Measurements from ENCODE around the gene KIF15.
"Not testable (repeated sequence)": the region's sequence is repeated elsewhere in the genome, so short reads cannot be mapped to it uniquely, and the experiment has no call there.

The KIF15 gene

GRCh38 chr3:44772099-44772442 lies 10.5 kb downstream of the KIF15 start:
- peaks cover 83% of the 10 kb centered on the region for H3K36me3 Mint-ChIP-seq (ENCODE audit: low read depth)

GRCh38 chr3:44782891-44783290 lies 21.3 kb downstream of the KIF15 start:
- DNase-seq (ENCODE audit: low spot score), result no peak
- Mint-ChIP-seq H3K27me3 (ENCODE audit: low read depth) (no peaks in the 10 kb centered on the region), H3K9me3 (no peaks in the 10 kb centered on the region), H3K27ac (no peak overlapping the region), H3K36me3 (ENCODE audit: low read depth) (peaks cover 60% of the 10 kb centered on the region), H3K4me3 (no peak overlapping the region), H3K4me1 (ENCODE audit: low read depth) (no peaks in the 10 kb centered on the region)

More at GRCh38 chr3:44772099-44772442, 10.5 kb downstream of the KIF15 start:
- Mint-ChIP-seq H3K4me3 (no peak overlapping the region), H3K4me1 (ENCODE audit: low read depth) (no peaks in the 10 kb centered on the region), H3K27me3 (ENCODE audit: low read depth) (no peaks in the 10 kb centered on the region), H3K9me3 (peaks cover 49% of the 10 kb centered on the region), H3K27ac (no peak overlapping the region)
- DNase-seq (ENCODE audit: low spot score), result no peak

- no peak for DNase-seq (ENCODE audit: low spot score)
- no peak overlapping the region for H3K4me3 Mint-ChIP-seq
- H3K27ac Mint-ChIP-seq, result no peak overlapping the region
- H3K27me3 Mint-ChIP-seq (ENCODE audit: low read depth), result no peaks in the 10 kb centered on the region
- peaks cover 45% of the 10 kb centered on the region for H3K36me3 Mint-ChIP-seq (ENCODE audit: low read depth)
- H3K9me3 Mint-ChIP-seq, result no peaks in the 10 kb centered on the region
- H3K4me1 Mint-ChIP-seq (ENCODE audit: low read depth), result no peaks in the 10 kb centered on the region
These were observed 33.6 kb downstream of the KIF15 start for GRCh38 chr3:44795197-44795596.

- no peak overlapping the region for H3K27ac Mint-ChIP-seq
These were observed 40.4 kb downstream of the KIF15 start for GRCh38 chr3:44802011-44802410.

GRCh38 chr3:44803298-44803697 lies 41.7 kb downstream of the KIF15 start:
- H3K27me3 Mint-ChIP-seq (ENCODE audit: low read depth), result no peaks in the 10 kb centered on the region
- H3K36me3 Mint-ChIP-seq (ENCODE audit: low read depth), result peaks cover 55% of the 10 kb centered on the region
- no peak overlapping the region for H3K27ac Mint-ChIP-seq
- no peaks in the 10 kb centered on the region for H3K4me1 Mint-ChIP-seq (ENCODE audit: low read depth)
- H3K4me3 Mint-ChIP-seq, result no peak overlapping the region
- DNase-seq (ENCODE audit: low spot score), result no peak
- H3K9me3 Mint-ChIP-seq, result no peaks in the 10 kb centered on the region

More at GRCh38 chr3:44802011-44802410, 40.4 kb downstream of the KIF15 start:
- Mint-ChIP-seq H3K9me3 (no peaks in the 10 kb centered on the region), H3K4me1 (ENCODE audit: low read depth) (no peaks in the 10 kb centered on the region), H3K4me3 (no peak overlapping the region), H3K27me3 (ENCODE audit: low read depth) (no peaks in the 10 kb centered on the region), H3K36me3 (ENCODE audit: low read depth) (peaks cover 60% of the 10 kb centered on the region)
- DNase-seq (ENCODE audit: low spot score), result no peak

- Mint-ChIP-seq H3K27me3 (ENCODE audit: low read depth) (no peaks in the 10 kb centered on the region), H3K4me1 (ENCODE audit: low read depth) (no peaks in the 10 kb centered on the region), H3K27ac (no peak overlapping the region), H3K4me3 (no peak overlapping the region), H3K9me3 (no peaks in the 10 kb centered on the region), H3K36me3 (ENCODE audit: low read depth) (peaks cover 51% of the 10 kb centered on the region)
- no peak for DNase-seq (ENCODE audit: low spot score)
These were observed 44.4 kb downstream of the KIF15 start for GRCh38 chr3:44805960-44806359.

- Mint-ChIP-seq H3K27me3 (ENCODE audit: low read depth) (no peaks in the 10 kb centered on the region), H3K9me3 (peaks cover 26% of the 10 kb centered on the region), H3K4me3 (no peak overlapping the region), H3K27ac (no peak overlapping the region), H3K36me3 (ENCODE audit: low read depth) (peaks cover 70% of the 10 kb centered on the region), H3K4me1 (ENCODE audit: low read depth) (no peaks in the 10 kb centered on the region)
- DNase-seq (ENCODE audit: low spot score), result no peak
These were observed 53.2 kb downstream of the KIF15 start for GRCh38 chr3:44814751-44815150.

- not testable (repeated sequence) for H3K27ac Mint-ChIP-seq; H3K4me3 Mint-ChIP-seq; H3K4me1 Mint-ChIP-seq (ENCODE audit: low read depth); H3K27me3 Mint-ChIP-seq (ENCODE audit: low read depth); DNase-seq (ENCODE audit: low spot score)
- Mint-ChIP-seq H3K36me3 (ENCODE audit: low read depth) (peaks cover 76% of the 10 kb centered on the region), H3K9me3 (peaks cover 26% of the 10 kb centered on the region)
These were observed 54.7 kb downstream of the KIF15 start for GRCh38 chr3:44816334-44816733.

- not testable (repeated sequence) for DNase-seq (ENCODE audit: low spot score); H3K27me3 Mint-ChIP-seq (ENCODE audit: low read depth); H3K27ac Mint-ChIP-seq; H3K4me1 Mint-ChIP-seq (ENCODE audit: low read depth); H3K4me3 Mint-ChIP-seq
- Mint-ChIP-seq H3K36me3 (ENCODE audit: low read depth) (peaks cover 79% of the 10 kb centered on the region), H3K9me3 (peaks cover 35% of the 10 kb centered on the region)
These were observed 59.6 kb downstream of the KIF15 start for GRCh38 chr3:44821206-44821605.

- H3K27ac Mint-ChIP-seq, result no peak overlapping the region
These were observed 63.8 kb downstream of the KIF15 start for GRCh38 chr3:44825264-44825925.

GRCh38 chr3:44827196-44827595 lies 65.6 kb downstream of the KIF15 start:
- Mint-ChIP-seq H3K4me1 (ENCODE audit: low read depth) (no peaks in the 10 kb centered on the region), H3K36me3 (ENCODE audit: low read depth) (peaks cover 69% of the 10 kb centered on the region), H3K4me3 (no peak overlapping the region), H3K27ac (no peak overlapping the region), H3K9me3 (peaks cover 6% of the 10 kb centered on the region), H3K27me3 (ENCODE audit: low read depth) (no peaks in the 10 kb centered on the region)
- no peak for DNase-seq (ENCODE audit: low spot score)

More at GRCh38 chr3:44825264-44825925, 63.8 kb downstream of the KIF15 start:
- Mint-ChIP-seq H3K9me3 (peaks cover 9% of the 10 kb centered on the region), H3K36me3 (ENCODE audit: low read depth) (peaks cover 66% of the 10 kb centered on the region), H3K4me3 (no peak overlapping the region), H3K27me3 (ENCODE audit: low read depth) (no peaks in the 10 kb centered on the region), H3K4me1 (ENCODE audit: low read depth) (no peaks in the 10 kb centered on the region)
- no peak for DNase-seq (ENCODE audit: low spot score)

- no peak for DNase-seq (ENCODE audit: low spot score)
- peaks cover 65% of the 10 kb centered on the region for H3K36me3 Mint-ChIP-seq (ENCODE audit: low read depth)
- H3K4me1 Mint-ChIP-seq (ENCODE audit: low read depth), result no peaks in the 10 kb centered on the region
- H3K9me3 Mint-ChIP-seq, result peaks cover 6% of the 10 kb centered on the region
- H3K27me3 Mint-ChIP-seq (ENCODE audit: low read depth), result no peaks in the 10 kb centered on the region
- H3K4me3 Mint-ChIP-seq, result no peak overlapping the region
- no peak overlapping the region for H3K27ac Mint-ChIP-seq
These were observed 69.6 kb downstream of the KIF15 start for GRCh38 chr3:44831232-44831631.

- DNase-seq (ENCODE audit: low spot score), result no peak
- Mint-ChIP-seq H3K4me1 (ENCODE audit: low read depth) (no peaks in the 10 kb centered on the region), H3K9me3 (peaks cover 14% of the 10 kb centered on the region), H3K27ac (no peak overlapping the region), H3K4me3 (no peak overlapping the region), H3K36me3 (ENCODE audit: low read depth) (peaks cover 67% of the 10 kb centered on the region), H3K27me3 (ENCODE audit: low read depth) (no peaks in the 10 kb centered on the region)
These were observed 70.4 kb downstream of the KIF15 start for GRCh38 chr3:44832032-44832431.

GRCh38 chr3:44832965-44833364 lies 71.4 kb downstream of the KIF15 start:
- DNase-seq (ENCODE audit: low spot score), result no peak
- Mint-ChIP-seq H3K4me3 (no peak overlapping the region), H3K4me1 (ENCODE audit: low read depth) (no peaks in the 10 kb centered on the region), H3K27ac (no peak overlapping the region), H3K36me3 (ENCODE audit: low read depth) (peaks cover 70% of the 10 kb centered on the region), H3K27me3 (ENCODE audit: low read depth) (no peaks in the 10 kb centered on the region), H3K9me3 (peaks cover 22% of the 10 kb centered on the region)

- Mint-ChIP-seq H3K36me3 (ENCODE audit: low read depth) (peaks cover 71% of the 10 kb centered on the region), H3K27ac (no peak overlapping the region), H3K4me3 (no peak overlapping the region), H3K9me3 (peaks cover 22% of the 10 kb centered on the region), H3K27me3 (ENCODE audit: low read depth) (no peaks in the 10 kb centered on the region), H3K4me1 (ENCODE audit: low read depth) (no peaks in the 10 kb centered on the region)
- DNase-seq (ENCODE audit: low spot score), result no peak
These were observed 71.8 kb downstream of the KIF15 start for GRCh38 chr3:44833394-44833793.

All from T-helper 2 cell treated with Interferon-gamma antibody and Interleukin-4, amounts not matched to agents 5 μg/mL and 100 μg/mL, for 36 hours (primary cell).